ENCODE measurements around the gene ADARB2. TPM values are rescaled to one million over a fixed set of nuclear protein-coding genes. Genes with fewer than 3 reads are reported as not detected.

ADARB2 gene
- total and polyA plus RNA-seq, 2 donors (not counting 1 experiment from before 2014, with no cell fraction given), result not detected

- H2AFZ ChIP-seq (ENCODE audit: low read length), result no peak overlapping the region
- H4K20me1 ChIP-seq (ENCODE audit: control insufficient read depth, extremely low read depth, insufficient read depth, low read length), result no peaks in the 10 kb centered on the region
- H3K9me3 ChIP-seq (ENCODE audit: control insufficient read depth, insufficient read depth, low read depth, low read length), result no peaks in the 10 kb centered on the region
- H3K9ac ChIP-seq (ENCODE audit: insufficient read depth, low read length), result no peak overlapping the region
- H3K79me2 ChIP-seq (ENCODE audit: control insufficient read depth, insufficient read depth, low read length), result no peaks in the 10 kb centered on the region
- TF ChIP-seq CTCF (conservative IDR thresholded peaks at IDR 0.05 in 1 of 2, IDR thresholded peaks at IDR 0.05 in 1 of 2; ENCODE audit: low read depth in 1 of 2, low read length in 2 of 2) (no peak), EZH2 (IDR thresholded peaks at IDR 0.05; ENCODE audit: low read length, missing control alignments) (no peak)
- H3K36me3 ChIP-seq (ENCODE audit: control insufficient read depth, insufficient read depth, low read length), result no peaks in the 10 kb centered on the region
- H3K4me3 ChIP-seq (replicated peaks in 1 of 4; ENCODE audit: control extremely low read depth in 1 of 4, insufficient read depth in 1 of 4, low read depth in 3 of 4, low read length in 4 of 4), result no peak overlapping the region
- no peak overlapping the region for H3K27ac ChIP-seq (ENCODE audit: insufficient read depth, low read length)
- no peaks in the 10 kb centered on the region for H3K4me1 ChIP-seq (ENCODE audit: control insufficient read depth, extremely low read depth, insufficient read depth, low read length)
- H3K27me3 ChIP-seq (ENCODE audit: control insufficient read depth, insufficient read depth, low read length), result no peaks in the 10 kb centered on the region
- H3K4me2 ChIP-seq (ENCODE audit: extremely low read depth, insufficient read depth, low read length), result no peak overlapping the region
- DNase-seq (ENCODE audit: low read depth in 2 of 2), result no peak
Observed at GRCh38 chr10:1203704-1204103, 533.6 kb downstream of the ADARB2 start.

- TF ChIP-seq CTCF (conservative IDR thresholded peaks at IDR 0.05 in 1 of 2, IDR thresholded peaks at IDR 0.05 in 1 of 2; ENCODE audit: low read depth in 1 of 2, low read length in 2 of 2) (no peak), EZH2 (IDR thresholded peaks at IDR 0.05; ENCODE audit: low read length, missing control alignments) (no peak)
- Histone ChIP-seq H3K27ac (ENCODE audit: insufficient read depth, low read length) (no peak overlapping the region), H3K4me1 (ENCODE audit: control insufficient read depth, extremely low read depth, insufficient read depth, low read length) (no peaks in the 10 kb centered on the region), H3K9ac (ENCODE audit: insufficient read depth, low read length) (no peak overlapping the region), H3K36me3 (ENCODE audit: control insufficient read depth, insufficient read depth, low read length) (no peaks in the 10 kb centered on the region), H3K4me2 (ENCODE audit: extremely low read depth, insufficient read depth, low read length) (no peak overlapping the region), H4K20me1 (ENCODE audit: control insufficient read depth, extremely low read depth, insufficient read depth, low read length) (no peaks in the 10 kb centered on the region), H2AFZ (ENCODE audit: low read length) (no peak overlapping the region), H3K9me3 (ENCODE audit: control insufficient read depth, insufficient read depth, low read depth, low read length) (no peaks in the 10 kb centered on the region), H3K79me2 (ENCODE audit: control insufficient read depth, insufficient read depth, low read length) (no peaks in the 10 kb centered on the region), H3K4me3 (replicated peaks in 1 of 4; ENCODE audit: control extremely low read depth in 1 of 4, insufficient read depth in 1 of 4, low read depth in 3 of 4, low read length in 4 of 4) (no peak overlapping the region), H3K27me3 (ENCODE audit: control insufficient read depth, insufficient read depth, low read length) (no peaks in the 10 kb centered on the region)
- no peak for DNase-seq (ENCODE audit: low read depth in 2 of 2)
Observed at GRCh38 chr10:1203216-1203615, 534.1 kb downstream of the ADARB2 start.

DNA sequence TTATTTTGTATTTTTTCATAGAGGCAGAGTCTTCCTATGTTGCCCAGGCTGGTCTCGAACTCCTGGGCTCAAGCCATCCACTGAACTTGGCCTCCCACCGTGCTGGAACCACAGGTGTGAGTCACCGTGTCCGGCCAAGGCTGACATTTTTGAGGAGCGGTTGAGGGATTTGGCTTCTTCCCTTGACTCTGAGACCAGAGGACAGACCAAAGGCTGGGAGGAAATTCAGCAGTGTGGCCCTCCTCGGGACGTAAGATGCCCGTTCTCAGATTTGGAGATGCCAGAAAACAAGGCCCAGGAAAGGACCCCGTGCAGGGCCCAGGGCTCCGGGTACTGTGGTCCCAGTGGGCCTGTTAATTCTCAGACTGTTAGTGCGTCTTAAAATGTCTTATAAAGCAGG is 535.0 kb downstream of the ADARB2 start:
- Histone ChIP-seq H3K9me3 (ENCODE audit: control insufficient read depth, insufficient read depth, low read depth, low read length) (no peaks in the 10 kb centered on the region), H3K4me1 (ENCODE audit: control insufficient read depth, extremely low read depth, insufficient read depth, low read length) (no peaks in the 10 kb centered on the region), H3K79me2 (ENCODE audit: control insufficient read depth, insufficient read depth, low read length) (no peaks in the 10 kb centered on the region), H3K36me3 (ENCODE audit: control insufficient read depth, insufficient read depth, low read length) (no peaks in the 10 kb centered on the region), H3K4me2 (ENCODE audit: extremely low read depth, insufficient read depth, low read length) (no peak overlapping the region), H3K9ac (ENCODE audit: insufficient read depth, low read length) (no peak overlapping the region), H4K20me1 (ENCODE audit: control insufficient read depth, extremely low read depth, insufficient read depth, low read length) (no peaks in the 10 kb centered on the region), H3K4me3 (replicated peaks in 1 of 4; ENCODE audit: control extremely low read depth in 1 of 4, insufficient read depth in 1 of 4, low read depth in 3 of 4, low read length in 4 of 4) (no peak overlapping the region), H2AFZ (ENCODE audit: low read length) (no peak overlapping the region), H3K27ac (ENCODE audit: insufficient read depth, low read length) (no peak overlapping the region), H3K27me3 (ENCODE audit: control insufficient read depth, insufficient read depth, low read length) (no peaks in the 10 kb centered on the region)
- no peak for DNase-seq (ENCODE audit: low read depth in 2 of 2)
- TF ChIP-seq EZH2 (IDR thresholded peaks at IDR 0.05; ENCODE audit: low read length, missing control alignments), result no peak
- no peak for TF ChIP-seq CTCF (conservative IDR thresholded peaks at IDR 0.05 in 1 of 2, IDR thresholded peaks at IDR 0.05 in 1 of 2; ENCODE audit: low read depth in 1 of 2, low read length in 2 of 2)
